Pulmonary artery endothelial cell (primary cell): ENCODE measurements around the gene SDK2. TPM values are rescaled to one million over a fixed set of nuclear protein-coding genes. Genes with fewer than 3 reads are reported as not detected.

Experiments used
- DNase-seq: peaks from one replicate; pipeline ENCODE4 v3.0.0-alpha.2; 2011; ENCODE audit warnings: low read depth, low spot score
- total RNA-seq: library from RNA; depleted of rRNA; stranded (reverse); fragments of >200 nt; gene quantifications from 2 replicates; pipeline ENCODE4 v1.2.3, GENCODE V29; 2014

The SDK2 gene
- total RNA-seq, 1 donor from 2014 or later, result under 0.01 TPM

- DNase-seq, result no peak
Measured at GRCh38 chr17:73635101-73635817, 9.0 kb downstream of the SDK2 start.

- DNase-seq, result no peak
Measured at GRCh38 chr17:73634629-73635028, 9.6 kb downstream of the SDK2 start.

DNA sequence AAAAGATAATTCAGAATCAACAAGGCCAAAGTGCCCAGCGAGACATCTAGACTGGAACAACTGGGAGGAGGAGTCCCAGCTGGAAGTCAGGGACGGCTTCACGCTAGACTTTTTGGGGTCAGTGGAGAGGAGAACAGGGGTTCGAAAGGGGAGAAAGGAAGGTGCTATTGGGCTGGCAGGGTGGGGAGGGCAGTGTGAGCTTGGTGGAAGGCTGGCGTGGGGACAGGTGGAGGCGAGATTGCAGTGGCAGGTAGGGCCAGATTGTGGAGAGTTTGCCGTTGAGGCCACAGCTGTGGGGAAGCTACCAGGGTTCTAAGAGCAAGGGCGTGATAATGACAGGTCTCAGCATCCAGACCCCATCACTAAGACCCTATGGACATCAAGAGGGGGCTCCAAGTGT, 10.5 kb downstream of the SDK2 start:
- DNase-seq, result no peak

DNA sequence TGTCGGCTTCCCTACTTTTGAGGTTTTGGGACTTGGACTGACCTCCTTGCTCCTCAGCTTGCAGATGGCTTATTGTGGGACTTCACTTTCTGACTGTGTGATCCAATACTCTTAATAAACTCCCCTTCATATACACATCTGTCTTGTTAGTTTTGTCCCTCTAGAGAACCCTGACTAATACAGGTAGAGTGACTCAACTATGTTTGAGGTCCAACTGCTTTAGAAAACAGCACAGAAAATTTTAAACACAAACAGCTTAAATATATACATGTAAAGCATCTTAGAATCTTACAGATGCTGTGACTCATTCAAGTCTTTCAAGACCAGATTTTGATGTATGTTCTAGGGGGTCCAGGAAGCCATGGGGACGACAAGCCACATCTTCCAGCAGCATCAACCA, 11.7 kb downstream of the SDK2 start:
- no peak for DNase-seq

- DNase-seq, result no peak
Measured at GRCh38 chr17:73630965-73631595, 13.2 kb downstream of the SDK2 start.

DNA sequence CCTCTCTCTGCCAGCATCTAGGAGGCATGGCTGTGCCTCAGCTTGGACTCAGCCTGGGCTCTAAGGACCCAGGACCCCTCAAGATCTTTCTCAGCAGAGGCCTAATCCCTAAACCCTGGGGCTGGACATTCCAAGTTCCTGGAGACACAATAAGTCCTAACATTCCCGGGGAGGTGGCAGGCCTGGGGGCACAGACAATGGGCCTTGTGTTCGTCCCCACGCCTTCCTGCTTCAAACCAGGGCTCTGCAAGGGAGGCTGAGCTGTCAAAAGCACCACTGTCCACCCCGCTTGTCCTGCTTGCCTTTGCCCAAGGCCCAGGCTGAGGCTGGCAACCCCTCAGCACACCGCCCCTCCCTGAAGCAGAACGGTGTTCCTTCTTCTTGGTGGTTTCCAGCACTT, 13.7 kb downstream of the SDK2 start:
- no peak for DNase-seq

- no peak for DNase-seq
Measured at GRCh38 chr17:73628642-73629552, 15.3 kb downstream of the SDK2 start.

DNA sequence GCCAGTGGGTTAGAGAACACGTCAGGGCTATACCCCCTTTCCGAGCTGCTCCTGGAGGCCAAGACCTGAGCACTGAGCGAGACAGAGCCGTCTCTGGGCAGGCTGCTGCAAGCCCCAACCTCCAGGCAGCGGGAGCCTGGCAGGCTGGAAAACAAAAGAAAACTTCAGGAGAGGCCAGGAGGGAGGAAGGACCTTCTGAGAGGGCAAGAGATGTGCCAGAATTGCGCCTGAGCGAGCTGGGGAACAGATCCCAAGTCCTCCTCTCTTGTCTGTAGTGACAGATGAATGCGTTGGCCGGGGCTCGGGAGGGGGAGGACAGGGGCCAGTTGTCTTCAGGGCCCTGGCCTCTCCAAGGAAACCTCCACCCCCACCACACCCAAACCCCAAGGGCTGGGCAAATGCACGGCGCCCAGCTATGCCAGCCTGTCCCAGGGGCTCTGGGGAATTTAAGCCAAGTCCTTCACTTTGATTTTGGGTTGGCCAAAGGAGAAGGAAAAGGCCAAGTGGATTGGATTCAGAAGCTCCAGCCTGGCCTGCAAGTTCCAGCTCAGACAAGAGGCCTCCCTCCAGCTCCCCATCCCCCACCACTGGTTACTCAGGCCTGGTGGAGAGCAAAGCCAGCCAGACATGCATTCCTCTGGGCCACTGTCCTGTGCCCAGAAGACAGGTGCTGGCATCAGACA, 18.1 kb downstream of the SDK2 start:
- no peak for DNase-seq

DNA sequence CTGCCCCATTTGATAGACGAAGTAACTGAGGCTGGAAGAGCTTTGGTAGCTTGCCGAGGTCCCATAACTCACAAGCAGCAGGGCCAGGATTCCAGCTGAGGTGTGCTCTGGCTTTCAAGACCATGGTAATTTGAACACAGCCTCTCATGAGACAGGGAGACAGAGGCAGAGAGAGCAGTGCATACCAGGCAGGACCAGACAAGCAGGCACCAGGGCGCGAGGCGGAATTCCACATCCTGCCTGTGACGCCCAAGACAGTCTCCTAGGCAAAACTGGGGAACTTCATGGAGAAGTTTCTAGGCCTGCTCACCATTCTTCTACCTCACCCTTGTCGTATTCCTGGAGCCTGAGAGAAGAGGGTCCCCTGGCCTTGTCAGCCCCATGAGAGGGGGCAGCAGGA, 19.2 kb downstream of the SDK2 start:
- no peak for DNase-seq

GRCh38 chr17:73624496-73624988, 19.7 kb downstream of the SDK2 start:
- DNase-seq, result no peak

GRCh38 chr17:73623818-73624217, 20.4 kb downstream of the SDK2 start:
- no peak for DNase-seq

- DNase-seq, result no peak
Measured at GRCh38 chr17:73623247-73623646, 21.0 kb downstream of the SDK2 start.

DNA sequence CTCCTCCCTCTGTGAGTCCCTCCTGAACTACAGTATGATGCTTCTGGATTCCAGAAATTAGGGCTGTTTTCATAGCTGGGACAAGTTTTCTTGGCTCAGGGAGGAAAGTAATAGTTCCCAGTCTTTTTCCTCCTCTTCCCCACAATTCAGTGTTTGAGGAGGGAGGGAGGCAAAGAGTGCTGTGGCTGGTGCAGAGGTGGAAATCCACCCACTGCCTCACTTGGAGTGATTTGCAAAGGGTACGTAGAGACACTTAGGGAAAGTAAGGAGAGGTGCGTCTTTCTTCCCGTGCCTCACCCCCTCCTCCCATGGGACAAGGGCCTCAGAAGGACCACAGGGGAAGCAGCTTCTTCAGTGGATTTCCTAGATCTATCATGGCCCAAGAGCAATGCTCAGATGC, 21.9 kb downstream of the SDK2 start:
- DNase-seq, result no peak

- DNase-seq, result no peak
Measured at GRCh38 chr17:73621685-73622084, 22.6 kb downstream of the SDK2 start.

DNA sequence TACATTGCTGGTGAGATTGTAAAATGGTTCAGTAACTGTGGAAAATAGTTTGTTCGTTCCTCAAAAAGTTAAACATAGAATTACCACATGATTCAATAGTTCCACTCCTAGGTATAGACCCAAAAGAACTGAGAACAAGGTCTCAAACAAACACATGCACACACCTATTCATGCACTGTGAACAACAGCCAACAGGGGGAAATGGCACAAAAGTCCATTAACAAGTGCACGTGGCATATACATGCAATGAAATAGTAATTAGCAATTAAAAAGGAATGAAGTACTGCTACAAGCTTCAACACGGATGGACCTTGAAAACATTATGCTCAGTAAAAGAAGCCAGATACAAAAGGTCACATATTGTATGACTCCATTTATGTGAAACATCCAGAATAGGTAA, 23.8 kb downstream of the SDK2 start:
- DNase-seq, result no peak

GRCh38 chr17:73617501-73617900, 26.7 kb downstream of the SDK2 start:
- DNase-seq, result no peak

- no peak for DNase-seq
Measured at GRCh38 chr17:73616873-73617404, 27.3 kb downstream of the SDK2 start.

DNA sequence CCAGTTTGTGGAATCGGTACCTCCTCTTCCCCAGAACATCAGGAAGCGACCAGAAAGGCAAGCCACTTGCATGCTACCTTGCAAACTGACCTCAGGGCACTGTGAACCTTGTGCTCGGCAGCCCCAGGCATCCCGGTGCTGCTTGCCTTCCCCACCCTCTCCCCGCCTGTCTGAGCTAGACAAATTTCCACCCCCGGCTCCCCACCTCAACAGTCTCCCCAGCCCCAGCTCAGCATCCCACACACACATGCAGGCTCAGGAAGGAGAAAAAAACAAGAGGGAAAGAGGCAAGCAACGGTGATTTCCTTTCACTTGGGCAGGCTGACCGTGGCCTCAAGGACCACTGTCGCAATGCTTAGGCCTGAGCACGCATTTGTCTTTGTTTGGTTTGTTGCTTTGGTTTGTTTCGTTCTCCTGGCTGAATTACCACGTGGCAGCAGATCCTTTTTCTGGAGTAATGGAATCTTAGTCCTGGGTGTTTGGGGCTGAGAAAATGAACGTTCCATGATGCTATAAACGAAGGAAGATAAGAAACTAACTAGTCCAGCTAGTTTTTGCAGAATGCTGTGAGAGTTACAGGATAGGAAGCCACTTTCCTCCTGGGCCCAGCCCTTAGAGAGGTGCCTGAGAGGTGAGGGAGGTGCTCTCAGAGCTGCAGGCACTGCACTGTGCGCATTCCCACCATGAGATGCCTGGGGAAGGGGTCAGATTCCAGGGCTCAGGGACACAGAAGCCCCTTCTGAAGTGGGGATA, 27.9 kb downstream of the SDK2 start:
- no peak for DNase-seq

DNA sequence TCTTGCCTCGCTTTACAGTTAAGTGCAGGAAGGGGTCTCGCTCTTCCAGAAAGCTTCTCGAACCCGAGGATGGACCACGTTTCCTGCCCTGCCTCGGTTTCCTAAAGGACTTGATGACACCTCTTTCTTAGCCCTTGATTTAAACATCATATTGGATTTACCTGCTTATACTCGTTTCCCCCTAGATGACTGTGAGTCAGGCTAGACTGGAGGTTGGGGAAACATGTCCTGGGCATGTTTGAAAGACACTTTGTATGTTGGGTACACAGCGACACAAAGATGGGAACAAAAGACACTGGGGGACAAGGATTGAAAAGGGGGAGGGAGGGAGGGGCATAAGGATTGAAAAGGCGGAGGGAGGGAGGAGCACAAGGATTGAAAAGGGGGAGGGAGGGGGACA, 30.0 kb downstream of the SDK2 start:
- no peak for DNase-seq
